NCI-H82 treated with DMSO at 0.1 percent for 48 hours (cell line): Measurements from ENCODE around the gene PCDH18.
"Not testable (repeated sequence)": the region's sequence is repeated elsewhere in the genome, so short reads cannot be mapped to it uniquely, and the experiment has no call there.

ENCODE experiments used
- DNase-seq: peaks from one replicate; lab custom pipeline; 2025; ENCODE audit not compliant: unreplicated experiment; lab: John Stamatoyannopoulos, UW

PCDH18 gene

DNA sequence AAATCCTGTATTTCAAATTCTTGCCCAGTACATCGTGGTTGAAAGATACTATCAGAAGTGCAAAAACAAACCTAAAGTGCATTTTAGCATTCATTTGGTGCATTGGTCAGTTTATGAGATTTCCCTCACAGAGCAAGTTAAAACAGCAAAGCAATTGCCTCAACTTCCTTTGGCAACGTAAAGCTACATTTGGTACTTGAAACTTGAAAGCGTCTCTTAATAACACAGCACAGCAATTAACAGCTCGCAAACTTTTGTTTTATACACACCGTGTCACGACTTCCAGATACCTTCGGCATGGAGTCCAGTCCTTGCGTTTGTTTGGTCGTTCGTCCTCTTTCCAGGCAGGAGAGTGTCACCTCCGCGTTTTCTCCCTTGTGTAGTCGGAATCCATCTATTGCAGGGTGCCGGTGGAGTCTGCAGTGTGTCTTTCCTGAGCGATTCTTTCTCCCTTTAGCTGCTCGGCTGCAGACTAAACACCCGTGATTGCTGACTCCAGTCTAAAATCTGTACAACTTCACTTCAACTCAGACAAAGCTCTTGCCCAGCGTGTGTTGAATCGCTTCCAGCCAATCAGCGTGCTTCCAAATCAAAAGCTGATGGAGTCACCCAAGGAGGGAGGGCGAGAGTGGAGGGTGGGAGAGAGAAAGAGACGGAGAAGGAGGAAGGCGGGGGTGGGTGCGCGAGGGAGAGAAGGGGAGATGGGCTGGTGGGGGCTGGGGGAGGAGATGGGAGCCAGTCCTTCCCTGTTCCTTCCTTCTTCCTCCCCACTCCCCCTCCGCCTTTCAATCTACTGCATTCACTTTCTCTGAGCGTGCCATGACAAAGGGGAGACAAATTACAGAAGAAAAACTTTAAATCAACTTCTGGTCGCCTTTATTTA is at the start of gene PCDH18:
TSS of gene PCDH18 (minus strand) at position 509 of the 883 bp plus-strand sequence. CDS start at position 103, 406 bp downstream.
- peak; percentile 52 for DNase-seq

GRCh38 chr4:137576446-137576845 is 44.2 kb upstream of the PCDH18 start:
- no peak for DNase-seq

GRCh38 chr4:137572647-137573046 is 40.4 kb upstream of the PCDH18 start:
- no peak for DNase-seq

GRCh38 chr4:137572163-137572562 is 39.9 kb upstream of the PCDH18 start:
- DNase-seq = no peak

DNA sequence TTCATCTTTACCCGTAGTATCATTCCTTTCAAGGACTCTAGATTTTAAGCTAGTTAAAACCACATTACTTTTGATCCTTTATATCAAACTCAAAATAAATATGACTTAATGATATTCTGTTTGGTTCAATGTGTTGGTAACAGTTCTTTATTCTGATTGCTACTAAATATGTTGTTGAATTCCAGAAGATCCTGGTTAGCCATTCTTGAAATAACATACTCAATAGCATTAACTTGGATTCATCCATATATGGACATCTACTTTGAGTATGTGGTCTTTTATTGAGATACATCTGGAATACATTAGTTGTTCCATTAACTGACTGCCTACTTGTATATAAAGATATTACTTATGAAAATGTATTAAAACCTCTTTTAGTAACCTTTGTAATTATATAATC is 27.5 kb upstream of the PCDH18 start:
- no peak for DNase-seq

DNA sequence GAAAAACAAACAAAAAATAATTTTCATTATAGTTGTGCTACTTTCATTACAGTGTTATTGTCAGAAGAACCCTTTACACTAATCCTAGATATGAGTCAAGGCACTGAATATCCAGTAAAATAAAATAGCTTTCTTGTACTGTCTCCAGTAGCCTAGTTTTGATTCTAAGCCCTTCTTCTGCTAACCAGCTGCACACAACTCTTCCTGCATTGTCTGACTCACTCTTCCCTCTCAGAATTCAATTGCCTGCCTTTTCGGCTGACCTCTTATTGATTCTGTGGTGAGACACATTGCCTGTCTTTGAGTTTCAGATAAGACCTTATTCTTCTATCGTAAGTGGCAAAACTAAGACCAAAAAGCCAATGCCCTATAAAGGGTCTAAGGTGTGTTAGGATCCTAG is 26.7 kb upstream of the PCDH18 start:
- no peak for DNase-seq

DNA sequence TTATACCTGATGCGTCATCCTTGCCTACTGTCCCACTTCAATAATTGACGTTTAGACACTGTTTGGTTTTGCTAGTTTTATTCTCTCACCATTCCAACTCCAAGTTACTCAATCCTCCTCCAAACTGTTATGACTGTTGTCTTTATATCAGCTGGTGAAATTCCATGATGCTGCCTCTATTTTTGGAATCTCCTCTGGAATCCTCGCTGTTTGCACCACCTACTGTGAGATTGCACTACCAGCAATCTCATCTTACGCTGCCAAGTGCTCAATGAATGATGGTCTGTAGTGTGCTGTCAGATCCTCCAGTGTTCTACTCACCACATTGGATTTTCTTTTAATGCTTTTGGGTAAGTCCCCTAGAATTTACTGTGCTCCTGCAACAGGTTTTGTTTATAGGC is 13.2 kb upstream of the PCDH18 start:
- no peak for DNase-seq

GRCh38 chr4:137543648-137544047 is 11.4 kb upstream of the PCDH18 start:
- DNase-seq = no peak

DNA sequence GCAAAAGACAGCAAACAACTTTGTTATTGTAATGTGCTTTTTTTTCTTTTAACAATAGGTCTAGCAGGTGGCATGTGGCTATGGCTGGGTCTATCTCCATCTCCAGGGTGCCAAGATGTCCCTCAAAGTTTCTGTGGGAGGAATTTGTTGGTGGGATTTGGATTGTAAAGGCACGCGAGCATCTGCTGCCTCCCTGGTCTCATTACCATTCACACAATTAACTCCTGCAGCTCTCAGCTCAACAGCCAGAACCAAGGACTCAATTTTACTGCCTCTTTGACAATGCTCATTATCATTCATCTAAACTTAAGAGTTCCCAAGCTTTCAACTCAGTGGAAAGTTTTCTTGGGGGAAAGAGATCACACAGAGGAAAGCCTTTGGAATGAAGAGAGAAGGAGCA is 10.9 kb upstream of the PCDH18 start:
- no peak for DNase-seq

DNA sequence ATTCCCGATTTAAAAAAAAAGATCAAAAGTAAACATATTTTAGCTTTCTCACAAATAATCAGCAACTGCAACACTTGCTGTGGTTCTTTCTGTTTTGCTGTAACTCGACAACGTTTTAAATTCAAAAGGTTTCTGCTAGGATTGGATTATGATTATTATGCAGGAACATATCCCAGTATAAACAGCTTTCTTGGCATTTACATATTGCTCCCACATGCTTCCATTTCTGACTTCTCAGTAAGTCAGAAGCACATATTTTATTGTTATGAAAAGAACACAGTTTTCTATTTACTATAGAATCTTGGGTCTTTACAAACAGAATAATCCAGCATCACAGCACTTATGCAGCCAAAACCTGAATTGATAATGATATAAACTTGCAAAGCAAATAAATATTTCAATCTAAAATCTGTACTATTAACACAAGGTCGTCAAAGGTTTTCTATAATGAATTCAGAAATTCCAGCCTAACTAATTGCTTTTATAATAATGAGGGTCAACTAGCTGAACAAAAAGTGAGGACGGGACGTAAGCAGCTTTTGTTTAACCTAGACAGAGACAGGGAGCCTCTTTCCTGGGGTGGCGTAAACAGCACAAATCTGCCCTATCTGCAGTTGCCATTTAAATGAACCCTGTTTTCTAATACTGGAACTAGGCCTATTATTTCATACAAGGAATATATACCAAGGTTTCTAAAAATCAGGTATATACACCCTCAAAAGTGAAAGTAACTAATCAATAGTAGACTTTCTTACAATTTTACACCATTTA is 9.8 kb upstream of the PCDH18 start:
- DNase-seq = no peak

GRCh38 chr4:137541181-137541580 is 8.9 kb upstream of the PCDH18 start:
- no peak for DNase-seq

DNA sequence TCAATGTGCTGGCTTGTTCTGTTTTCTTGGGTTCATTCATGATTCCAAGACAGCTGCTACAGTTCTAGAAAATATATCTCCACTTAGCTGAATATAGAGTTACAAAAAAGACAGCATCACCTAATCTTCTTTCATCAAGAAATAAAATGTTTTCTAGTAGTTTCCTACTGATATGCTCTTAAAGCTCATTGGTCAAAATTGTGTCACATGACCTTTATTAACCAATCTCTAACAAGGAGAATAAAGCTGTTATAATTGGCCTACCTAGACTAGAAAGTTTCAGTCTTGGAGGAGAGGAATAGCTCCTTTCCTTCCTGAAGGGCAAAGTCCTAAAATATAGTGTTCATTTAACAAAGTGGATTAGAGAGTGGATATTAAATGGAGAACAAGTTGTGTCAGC is 8.1 kb upstream of the PCDH18 start:
- DNase-seq = no peak

DNA sequence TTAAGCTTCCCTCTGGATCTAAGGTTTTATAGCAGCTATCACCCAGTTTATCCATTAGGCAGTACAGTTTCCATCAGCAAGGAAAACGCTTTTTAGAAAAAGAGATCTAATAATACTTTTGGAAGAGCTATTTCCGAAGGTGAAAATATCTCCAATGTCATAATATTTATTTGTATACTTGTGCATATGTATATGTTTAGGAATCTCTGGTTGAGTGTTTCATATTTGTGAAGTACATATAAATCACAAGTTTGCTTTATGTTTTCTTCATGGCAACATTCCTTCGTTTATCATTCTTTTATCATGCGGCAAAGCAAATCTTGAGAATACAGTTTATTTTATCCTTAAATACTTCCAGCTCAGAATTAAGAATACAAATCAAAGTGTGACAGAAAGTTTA is 6.2 kb upstream of the PCDH18 start:
- DNase-seq = no peak

GRCh38 chr4:137537807-137538206 is 5.5 kb upstream of the PCDH18 start:
- not testable (repeated sequence) for DNase-seq

- no peak for DNase-seq
Observed at GRCh38 chr4:137536789-137537561, 4.7 kb upstream of the PCDH18 start.

DNA sequence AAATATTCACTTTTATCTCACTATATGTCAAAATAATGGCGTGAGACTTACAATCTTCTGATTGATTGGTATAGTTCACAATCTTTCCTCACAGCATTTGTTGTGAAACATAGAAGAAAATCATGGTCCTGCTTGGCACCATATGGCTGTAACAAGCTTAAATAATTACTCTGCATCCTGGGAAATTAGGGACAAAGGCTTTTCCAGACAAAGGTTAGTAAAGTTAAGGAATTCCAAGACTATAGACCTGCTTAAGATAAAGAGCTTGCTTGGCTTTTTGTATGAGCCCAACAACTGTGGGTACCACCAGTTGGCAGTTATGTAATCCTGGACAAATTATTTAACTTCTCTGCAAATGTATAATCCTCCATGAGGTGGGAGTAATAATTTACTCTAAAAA is 3.4 kb upstream of the PCDH18 start:
- DNase-seq = peak; percentile 11

GRCh38 chr4:137534516-137534915 is 2.2 kb upstream of the PCDH18 start:
- DNase-seq = no peak

GRCh38 chr4:137533855-137534254 is 1.6 kb upstream of the PCDH18 start:
- no peak for DNase-seq

- DNase-seq = no peak
Observed at GRCh38 chr4:137532869-137533236, 559 bp upstream of the PCDH18 start.

- no peak for DNase-seq
Observed at GRCh38 chr4:137531168-137531985, 917 bp downstream of the PCDH18 start.

DNA sequence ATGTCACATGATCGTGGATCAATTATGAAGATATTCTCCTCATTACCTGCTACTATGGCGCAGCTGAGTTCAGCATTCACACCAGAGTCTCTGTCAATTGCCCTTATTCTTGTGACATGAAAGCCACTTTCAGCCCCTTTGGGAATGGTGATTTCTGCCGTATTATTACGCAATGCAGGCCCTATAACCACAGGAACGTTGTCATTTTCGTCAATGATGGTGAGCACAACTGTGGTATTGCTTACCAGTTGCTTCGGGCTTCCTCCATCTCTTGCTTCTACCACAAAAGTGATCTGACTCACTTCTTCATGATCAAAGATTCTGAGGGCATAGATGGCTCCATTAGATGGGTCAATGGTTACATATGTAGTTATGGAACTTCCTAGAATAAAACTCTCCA is 2.1 kb downstream of the PCDH18 start:
- DNase-seq = no peak
